Body of pancreas (tissue), 4 donors: Measurements from ENCODE around the gene AGPAT3.

Source experiments
- CTCF ChIP-seq, 7 experiments: fragments of 450-650 bp in 4 of 7; fragments of 200-600 bp in 3 of 7; sonication (generic) in 3 of 7; IDR thresholded peaks; one replicate each; pipeline ENCODE4 v1.5.1; 2016 to 2019; ENCODE audit warnings: antibody characterized with exemption in 7 of 7
- POLR2A ChIP-seq, 3 donors: fragments of 450-650 bp; IDR thresholded peaks; one replicate each; pipeline ENCODE4 v1.6.1; 2016; ENCODE audit warnings: antibody characterized with exemption in 3 of 3, mild to moderate bottlenecking in 2 of 3

DNA sequence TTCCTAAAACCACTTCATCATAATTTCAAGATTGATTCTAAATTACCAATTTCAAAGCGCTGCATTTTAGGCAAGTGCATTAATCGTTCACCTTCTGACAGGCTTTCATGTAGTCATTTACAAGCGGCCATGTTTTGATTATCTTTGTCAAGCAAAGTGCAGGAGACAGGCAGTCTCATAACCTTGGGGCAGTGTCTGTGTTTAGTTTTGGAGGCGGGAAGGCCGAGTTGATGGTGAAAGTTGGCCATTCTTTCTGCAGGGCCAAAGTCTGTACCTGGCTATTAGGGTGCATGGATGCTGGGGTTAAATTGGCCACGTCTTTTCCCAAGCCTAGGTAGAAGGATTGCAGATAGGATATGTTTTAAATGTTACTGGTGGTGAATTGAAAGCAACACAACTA, 2.9 kb downstream of the AGPAT3 start:
- TF ChIP-seq CTCF (IDR thresholded peaks at IDR 0.05) (no peak), POLR2A (IDR thresholded peaks at IDR 0.05) (no peak)
